Measurements from ENCODE around the gene MRTFA.

DNA sequence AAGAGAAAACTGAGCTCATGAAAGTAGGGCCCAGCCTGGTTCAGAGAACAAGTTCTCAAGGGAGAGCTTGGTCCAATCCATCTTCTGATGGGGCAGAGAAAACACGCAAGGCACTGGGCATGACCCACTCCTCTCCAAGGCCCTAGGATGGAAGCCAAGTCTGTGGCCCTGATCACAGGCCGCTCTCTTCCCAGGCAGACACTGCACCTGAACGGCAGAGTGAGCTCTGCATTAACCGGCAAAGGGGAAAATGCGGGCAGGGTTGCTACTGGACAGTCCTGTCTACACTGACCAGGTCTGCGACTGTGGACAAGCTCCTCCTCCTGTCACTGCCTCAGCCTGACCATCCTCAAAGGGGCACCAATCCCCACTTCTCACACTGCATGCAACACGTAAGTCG is 216.8 kb downstream of the MRTFA start:
- TF ChIP-seq, protein P1, sequence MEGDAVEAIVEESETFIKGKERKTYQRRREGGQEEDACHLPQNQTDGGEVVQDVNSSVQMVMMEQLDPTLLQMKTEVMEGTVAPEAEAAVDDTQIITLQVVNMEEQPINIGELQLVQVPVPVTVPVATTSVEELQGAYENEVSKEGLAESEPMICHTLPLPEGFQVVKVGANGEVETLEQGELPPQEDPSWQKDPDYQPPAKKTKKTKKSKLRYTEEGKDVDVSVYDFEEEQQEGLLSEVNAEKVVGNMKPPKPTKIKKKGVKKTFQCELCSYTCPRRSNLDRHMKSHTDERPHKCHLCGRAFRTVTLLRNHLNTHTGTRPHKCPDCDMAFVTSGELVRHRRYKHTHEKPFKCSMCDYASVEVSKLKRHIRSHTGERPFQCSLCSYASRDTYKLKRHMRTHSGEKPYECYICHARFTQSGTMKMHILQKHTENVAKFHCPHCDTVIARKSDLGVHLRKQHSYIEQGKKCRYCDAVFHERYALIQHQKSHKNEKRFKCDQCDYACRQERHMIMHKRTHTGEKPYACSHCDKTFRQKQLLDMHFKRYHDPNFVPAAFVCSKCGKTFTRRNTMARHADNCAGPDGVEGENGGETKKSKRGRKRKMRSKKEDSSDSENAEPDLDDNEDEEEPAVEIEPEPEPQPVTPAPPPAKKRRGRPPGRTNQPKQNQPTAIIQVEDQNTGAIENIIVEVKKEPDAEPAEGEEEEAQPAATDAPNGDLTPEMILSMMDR (IDR thresholded peaks at IDR 0.05) = no peak
- no peak for TF ChIP-seq POLR2A (IDR thresholded peaks at IDR 0.05)

Data from esophagus squamous epithelium (tissue), 4 donors.